ENCODE data around the gene TBX18.

- TF ChIP-seq, protein P1, sequence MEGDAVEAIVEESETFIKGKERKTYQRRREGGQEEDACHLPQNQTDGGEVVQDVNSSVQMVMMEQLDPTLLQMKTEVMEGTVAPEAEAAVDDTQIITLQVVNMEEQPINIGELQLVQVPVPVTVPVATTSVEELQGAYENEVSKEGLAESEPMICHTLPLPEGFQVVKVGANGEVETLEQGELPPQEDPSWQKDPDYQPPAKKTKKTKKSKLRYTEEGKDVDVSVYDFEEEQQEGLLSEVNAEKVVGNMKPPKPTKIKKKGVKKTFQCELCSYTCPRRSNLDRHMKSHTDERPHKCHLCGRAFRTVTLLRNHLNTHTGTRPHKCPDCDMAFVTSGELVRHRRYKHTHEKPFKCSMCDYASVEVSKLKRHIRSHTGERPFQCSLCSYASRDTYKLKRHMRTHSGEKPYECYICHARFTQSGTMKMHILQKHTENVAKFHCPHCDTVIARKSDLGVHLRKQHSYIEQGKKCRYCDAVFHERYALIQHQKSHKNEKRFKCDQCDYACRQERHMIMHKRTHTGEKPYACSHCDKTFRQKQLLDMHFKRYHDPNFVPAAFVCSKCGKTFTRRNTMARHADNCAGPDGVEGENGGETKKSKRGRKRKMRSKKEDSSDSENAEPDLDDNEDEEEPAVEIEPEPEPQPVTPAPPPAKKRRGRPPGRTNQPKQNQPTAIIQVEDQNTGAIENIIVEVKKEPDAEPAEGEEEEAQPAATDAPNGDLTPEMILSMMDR (IDR thresholded peaks at IDR 0.05; ENCODE audit: low read depth, low read length, poor library complexity, severe bottlenecking) = no peak
- TF ChIP-seq EZH2phosphoT487 (IDR thresholded peaks at IDR 0.05; ENCODE audit: borderline replicate concordance, low read length) = no peak
Observed at GRCh38 chr6:84766799-84767525, 2.6 kb upstream of the TBX18 start.
